Liver (tissue), 9 donors: ENCODE data around the gene CCDC178. TPM values are rescaled to one million over a fixed set of nuclear protein-coding genes. Genes with fewer than 3 reads are reported as not detected.

Source experiments
- DNase-seq: peaks from one replicate; pipeline ENCODE4 v3.0.0-alpha.2; 2017; ENCODE audit warnings: low spot score
- H3K27ac ChIP-seq, 2 donors: one replicate each; pipeline ENCODE4 v1.7.0; 2013; ENCODE audit warnings: inconsistent platforms in 2 of 2, low read length in 2 of 2, control low read depth in 1 of 2, low read depth in 1 of 2, mild to moderate bottlenecking in 1 of 2
- H3K27me3 ChIP-seq, 4 donors: one replicate each; pipeline versions ENCODE4 v1.6.1 to v1.7.0; 2013; ENCODE audit warnings: low read length in 3 of 4, inconsistent platforms in 1 of 4, mild to moderate bottlenecking in 1 of 4, moderate library complexity in 1 of 4; ENCODE audit not compliant: control insufficient read depth in 4 of 4, insufficient read depth in 4 of 4
- H3K36me3 ChIP-seq, 4 donors: one replicate each; pipeline versions ENCODE4 v1.6.1 to v1.7.0; 2013; ENCODE audit warnings: low read length in 3 of 4, mild to moderate bottlenecking in 3 of 4, low read depth in 1 of 4, moderate library complexity in 1 of 4; ENCODE audit not compliant: control insufficient read depth in 4 of 4, insufficient read depth in 3 of 4
- H3K4me1 ChIP-seq, 4 donors: one replicate each; pipeline versions ENCODE4 v1.6.1 to v1.7.0; 2013; ENCODE audit warnings: low read length in 3 of 4, mild to moderate bottlenecking in 3 of 4, moderate library complexity in 1 of 4; ENCODE audit not compliant: control insufficient read depth in 4 of 4, insufficient read depth in 4 of 4
- H3K4me3 ChIP-seq, 3 donors: one replicate each; pipeline versions ENCODE4 v1.6.1 to v1.7.0; 2013; ENCODE audit warnings: low read length in 3 of 3, control low read depth in 1 of 3, low read depth in 1 of 3, mild to moderate bottlenecking in 1 of 3
- H3K9ac ChIP-seq, 2 donors: one replicate each; pipeline ENCODE4 v1.7.0; 2013; ENCODE audit warnings: low read length in 2 of 2, mild to moderate bottlenecking in 2 of 2, moderate library complexity in 2 of 2, control low read depth in 1 of 2, low read depth in 1 of 2
- H3K9me3 ChIP-seq, 4 donors: one replicate each; pipeline versions ENCODE4 v1.6.1 to v1.7.0; 2013; ENCODE audit warnings: low read length in 3 of 4; ENCODE audit not compliant: control insufficient read depth in 4 of 4
- ATF3 ChIP-seq: IDR thresholded peaks from 2 replicates; pipeline ENCODE4 v1.6.1; 2016; ENCODE audit warnings: antibody characterized with exemption
- CTCF ChIP-seq: fragments of 150-350 bp; IDR thresholded peaks from 2 replicates; pipeline ENCODE4 v1.5.1; 2017; ENCODE audit warnings: improper control_type of control experiment, low read depth, low read length; ENCODE audit not compliant: missing input control
- FOXA2 ChIP-seq: IDR thresholded peaks from 2 replicates; pipeline ENCODE4 v1.6.1; 2016; ENCODE audit warnings: antibody characterized with exemption
- GABPA ChIP-seq, 2 donors: IDR thresholded peaks in 1 of 2; conservative IDR thresholded peaks in 1 of 2; 2 replicates each; pipeline ENCODE4 v1.6.1; 2016; ENCODE audit warnings: antibody characterized with exemption in 2 of 2, mild to moderate bottlenecking in 1 of 2, moderate library complexity in 1 of 2
- HNF4A ChIP-seq, 2 donors: conservative IDR thresholded peaks; 2 replicates each; pipeline ENCODE4 v1.6.1; 2016; ENCODE audit warnings: antibody characterized with exemption in 2 of 2, mild to moderate bottlenecking in 2 of 2
- HNF4G ChIP-seq: IDR thresholded peaks from 2 replicates; pipeline ENCODE4 v1.6.1; 2016; ENCODE audit warnings: antibody characterized with exemption
- JUND ChIP-seq, 2 donors: IDR thresholded peaks; 2 replicates each; pipeline ENCODE4 v1.6.1; 2016; ENCODE audit warnings: antibody characterized with exemption in 2 of 2
- MAX ChIP-seq: IDR thresholded peaks from 2 replicates; pipeline ENCODE4 v1.6.1; 2016; ENCODE audit warnings: antibody characterized with exemption
- NR2F2 ChIP-seq: IDR thresholded peaks from 2 replicates; pipeline ENCODE4 v1.6.1; 2016; ENCODE audit warnings: antibody characterized with exemption
- RAD21 ChIP-seq, 2 donors: IDR thresholded peaks; 2 replicates each; pipeline ENCODE4 v1.6.1; 2016; ENCODE audit warnings: antibody characterized with exemption in 2 of 2, mild to moderate bottlenecking in 2 of 2
- REST ChIP-seq: IDR thresholded peaks from 2 replicates; pipeline ENCODE4 v1.6.1; 2016; ENCODE audit warnings: antibody characterized with exemption, mild to moderate bottlenecking
- RXRA ChIP-seq, 2 donors: IDR thresholded peaks; 2 replicates each; pipeline ENCODE4 v1.6.1; 2017 to 2018; ENCODE audit warnings: antibody characterized with exemption in 2 of 2, mild to moderate bottlenecking in 1 of 2
- SP1 ChIP-seq: IDR thresholded peaks from 2 replicates; pipeline ENCODE4 v1.6.1; 2018; ENCODE audit warnings: antibody characterized with exemption, mild to moderate bottlenecking
- TAF1 ChIP-seq: conservative IDR thresholded peaks from 2 replicates; pipeline ENCODE4 v1.6.1; 2016; ENCODE audit warnings: antibody characterized with exemption, mild to moderate bottlenecking
- ZBTB33 ChIP-seq: IDR thresholded peaks from 2 replicates; pipeline ENCODE4 v1.6.1; 2016; ENCODE audit warnings: antibody characterized with exemption
- WGBS: extraction: QIAGEN DNeasy Blood & Tissue Kit; methylation state at CpG from one replicate; pipeline ENCODE4 v1.1.7; 2013; 5-methylcytosine and 5-hydroxymethylcytosine counted together
- polyA plus RNA-seq, 2 donors: library from polyadenylated mRNA; stranded (reverse) in 1 of 2; unstranded in 1 of 2; fragments of 200-250 nt in 1 of 2; fragments of >200 nt in 1 of 2; fragmentation: Nextera tagmentation in 1 of 2; extraction: Ambion mirVana in 1 of 2; gene quantifications; one replicate each; pipeline versions ENCODE4 v1.2.1 to v1.2.3, GENCODE V29; 2013 to 2015
- total RNA-seq, 2 donors: library from RNA; depleted of rRNA; stranded (reverse); fragments of >200 nt; gene quantifications; one replicate each; pipeline ENCODE4 v1.2.3, GENCODE V29; 2014
- donor health status: healthy.
- donor health status: healthy.
- donor health status: healthy.
- donor health status: healthy.
- donor health status: healthy.

Gene CCDC178
- total and polyA plus RNA-seq, 4 donors: not detected

GRCh38 chr18:33051407-33051806, 389.1 kb downstream of the CCDC178 start:
- no peak overlapping the region for H3K4me3 ChIP-seq
- no peak overlapping the region for H3K27ac ChIP-seq
- no peak overlapping the region for H3K9ac ChIP-seq
- no peaks in the 10 kb centered on the region for H3K4me1 ChIP-seq
- no peaks in the 10 kb centered on the region for H3K27me3 ChIP-seq
- TF ChIP-seq HNF4A (conservative IDR thresholded peaks at IDR 0.05): no peak
- no peak for TF ChIP-seq CTCF
- no peak for TF ChIP-seq GABPA (IDR thresholded peaks at IDR 0.05 in 1 of 2, conservative IDR thresholded peaks at IDR 0.05 in 1 of 2)
- TF ChIP-seq RXRA (IDR thresholded peaks at IDR 0.05): no peak
- TF ChIP-seq SP1: no peak
- TF ChIP-seq FOXA2: no peak
- no peak for TF ChIP-seq RAD21 (IDR thresholded peaks at IDR 0.05)
- 62% methylated on average over 5 of the region's 5 CpGs for WGBS
- no peaks in the 10 kb centered on the region for H3K36me3 ChIP-seq
- no peaks in the 10 kb centered on the region for H3K9me3 ChIP-seq
- DNase-seq: no peak

GRCh38 chr18:33040213-33040612, 400.3 kb downstream of the CCDC178 start:
- TF ChIP-seq HNF4G: no peak
- TF ChIP-seq MAX: no peak
- Histone ChIP-seq H3K9ac (no peak overlapping the region), H3K4me1 (no peaks in the 10 kb centered on the region), H3K27ac (no peak overlapping the region), H3K4me3 (no peak overlapping the region), H3K9me3 (peaks cover 0 to 4% (median 0%) of the 10 kb centered on the region in 4 donors), H3K36me3 (no peaks in the 10 kb centered on the region), H3K27me3 (no peaks in the 10 kb centered on the region)
- no peak for DNase-seq

GRCh38 chr18:33034945-33035344, 405.6 kb downstream of the CCDC178 start:
- H3K27ac ChIP-seq: no peak overlapping the region
- no peaks in the 10 kb centered on the region for H3K27me3 ChIP-seq
- H3K36me3 ChIP-seq: no peaks in the 10 kb centered on the region
- TF ChIP-seq NR2F2: peak; percentile 32
- no peak for TF ChIP-seq JUND (IDR thresholded peaks at IDR 0.05)
- TF ChIP-seq REST: no peak
- no peak for TF ChIP-seq ZBTB33
- TF ChIP-seq ATF3: no peak
- no peak for TF ChIP-seq TAF1
- TF ChIP-seq CTCF: no peak
- no peak for TF ChIP-seq FOXA2
- H3K9ac ChIP-seq: no peak overlapping the region
- no peak overlapping the region for H3K4me3 ChIP-seq
- no peaks in the 10 kb centered on the region for H3K9me3 ChIP-seq
- H3K4me1 ChIP-seq: no peaks in the 10 kb centered on the region
- DNase-seq: no peak
